ENCODE results near the gene ANKRD33B.

Gene ANKRD33B

DNA sequence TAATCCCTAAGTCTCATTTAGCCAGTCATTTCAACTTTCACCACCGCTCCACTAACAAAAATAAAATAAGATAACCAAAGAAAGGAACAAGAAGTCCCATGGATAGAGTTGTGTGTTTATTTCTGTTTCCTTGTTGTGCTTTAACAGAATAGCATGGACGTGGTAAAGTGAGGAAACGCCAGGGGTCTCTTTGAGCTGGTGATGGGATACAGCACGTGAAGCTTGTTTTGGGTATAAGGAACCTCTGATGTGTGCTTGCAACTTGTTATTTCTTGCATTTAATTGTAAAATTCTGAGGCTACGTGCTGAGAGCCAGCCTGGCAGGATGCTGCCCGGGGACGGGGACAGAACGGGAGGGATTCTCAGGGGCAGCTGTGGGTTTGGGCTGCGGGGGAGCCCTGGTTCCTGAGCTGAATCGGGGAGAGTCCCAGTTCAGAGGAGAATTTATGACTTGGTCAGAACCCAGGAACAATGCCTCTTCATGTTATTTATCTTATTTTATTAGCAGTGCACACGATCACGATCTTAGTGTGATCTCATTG lies 63.4 kb downstream of the ANKRD33B start:
- Histone ChIP-seq H3K27ac (ENCODE audit: low read length) (peak overlapping the region; percentile 69), H3K9me3 (ENCODE audit: insufficient read depth, low read length, severe bottlenecking) (no peaks in the 10 kb centered on the region), H4K20me1 (ENCODE audit: insufficient read depth, low read length) (peaks cover 20% of the 10 kb centered on the region; the same call in 1 of the 2 replicates), H3K4me3 (ENCODE audit: low read depth in 1 of 2, low read length in 2 of 2) (peak overlapping the region in 1 of 2 experiments; percentile 46; a peak in 2 of 4 replicates), H3K36me3 (ENCODE audit: insufficient read depth, low read length) (peaks cover 42% of the 10 kb centered on the region), H3K4me2 (ENCODE audit: insufficient read depth, low read length) (peak overlapping the region; percentile 65), H3K79me2 (ENCODE audit: insufficient read depth, low read length) (peaks cover 62% of the 10 kb centered on the region), H3K4me1 (ENCODE audit: insufficient read depth, low read length) (peaks cover 51% of the 10 kb centered on the region), H2AFZ (ENCODE audit: low read depth, low read length) (peak overlapping the region; percentile 67), H3K9ac (ENCODE audit: low read depth, low read length) (peak overlapping the region; percentile 43), H3K27me3 (ENCODE audit: insufficient read depth, low read length, poor library complexity) (no peaks in the 10 kb centered on the region)
- DNase-seq (no peak), ATAC-seq (ENCODE audit: insufficient read depth, low read depth) (peak; percentile 10; the same call in 2 of the 3 replicates)
- TF ChIP-seq, protein P1, sequence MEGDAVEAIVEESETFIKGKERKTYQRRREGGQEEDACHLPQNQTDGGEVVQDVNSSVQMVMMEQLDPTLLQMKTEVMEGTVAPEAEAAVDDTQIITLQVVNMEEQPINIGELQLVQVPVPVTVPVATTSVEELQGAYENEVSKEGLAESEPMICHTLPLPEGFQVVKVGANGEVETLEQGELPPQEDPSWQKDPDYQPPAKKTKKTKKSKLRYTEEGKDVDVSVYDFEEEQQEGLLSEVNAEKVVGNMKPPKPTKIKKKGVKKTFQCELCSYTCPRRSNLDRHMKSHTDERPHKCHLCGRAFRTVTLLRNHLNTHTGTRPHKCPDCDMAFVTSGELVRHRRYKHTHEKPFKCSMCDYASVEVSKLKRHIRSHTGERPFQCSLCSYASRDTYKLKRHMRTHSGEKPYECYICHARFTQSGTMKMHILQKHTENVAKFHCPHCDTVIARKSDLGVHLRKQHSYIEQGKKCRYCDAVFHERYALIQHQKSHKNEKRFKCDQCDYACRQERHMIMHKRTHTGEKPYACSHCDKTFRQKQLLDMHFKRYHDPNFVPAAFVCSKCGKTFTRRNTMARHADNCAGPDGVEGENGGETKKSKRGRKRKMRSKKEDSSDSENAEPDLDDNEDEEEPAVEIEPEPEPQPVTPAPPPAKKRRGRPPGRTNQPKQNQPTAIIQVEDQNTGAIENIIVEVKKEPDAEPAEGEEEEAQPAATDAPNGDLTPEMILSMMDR (IDR thresholded peaks at IDR 0.05; ENCODE audit: borderline replicate concordance, extremely low read depth, low read length, poor library complexity, severe bottlenecking): no peak
- TF ChIP-seq EZH2 (IDR thresholded peaks at IDR 0.05; ENCODE audit: borderline replicate concordance, low read depth, low read length, severe bottlenecking): no peak

DNA sequence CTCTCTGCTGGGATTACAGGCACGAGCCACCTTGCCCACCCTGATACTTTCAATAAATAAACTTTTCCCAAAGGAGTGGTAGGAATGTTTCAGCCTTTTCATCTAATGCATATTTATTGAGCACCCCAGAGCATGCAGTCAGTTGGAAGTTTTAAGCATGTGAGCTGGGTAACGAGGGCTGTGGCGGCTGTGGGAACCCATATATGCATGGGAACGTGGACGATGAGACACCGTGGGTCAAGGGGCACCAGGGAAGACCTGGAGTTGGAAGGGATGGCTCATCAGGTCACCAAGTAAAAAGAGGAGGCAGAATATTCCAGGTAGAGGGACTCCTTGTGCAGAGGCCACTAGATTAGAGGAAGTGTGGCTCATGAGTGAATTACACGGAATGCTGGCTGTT lies 64.7 kb downstream of the ANKRD33B start:
- no peak overlapping the region for H2AFZ ChIP-seq (ENCODE audit: low read depth, low read length)
- ATAC-seq (ENCODE audit: insufficient read depth, low read depth) (no peak), DNase-seq (no peak)
- H3K4me2 ChIP-seq (ENCODE audit: insufficient read depth, low read length): no peak overlapping the region
- H3K9ac ChIP-seq (ENCODE audit: low read depth, low read length): no peak overlapping the region; the same call in 1 of the 2 replicates
- H3K9me3 ChIP-seq (ENCODE audit: insufficient read depth, low read length, severe bottlenecking): no peaks in the 10 kb centered on the region
- H3K36me3 ChIP-seq (ENCODE audit: insufficient read depth, low read length): peaks cover 33% of the 10 kb centered on the region
- peaks cover 49% of the 10 kb centered on the region for H3K4me1 ChIP-seq (ENCODE audit: insufficient read depth, low read length)
- no peak overlapping the region for H3K4me3 ChIP-seq (ENCODE audit: low read depth in 1 of 2, low read length in 2 of 2)
- peak overlapping the region; percentile 20; the same call in 1 of the 2 replicates for H3K27ac ChIP-seq (ENCODE audit: low read length)
- no peaks in the 10 kb centered on the region for H3K27me3 ChIP-seq (ENCODE audit: insufficient read depth, low read length, poor library complexity)
- H3K79me2 ChIP-seq (ENCODE audit: insufficient read depth, low read length): peaks cover 58% of the 10 kb centered on the region
- H4K20me1 ChIP-seq (ENCODE audit: insufficient read depth, low read length): peaks cover 19% of the 10 kb centered on the region; the same call in 1 of the 2 replicates
- TF ChIP-seq, protein P1 (IDR thresholded peaks at IDR 0.05; ENCODE audit: borderline replicate concordance, extremely low read depth, low read length, poor library complexity, severe bottlenecking): no peak
- no peak for TF ChIP-seq EZH2 (IDR thresholded peaks at IDR 0.05; ENCODE audit: borderline replicate concordance, low read depth, low read length, severe bottlenecking)

DNA sequence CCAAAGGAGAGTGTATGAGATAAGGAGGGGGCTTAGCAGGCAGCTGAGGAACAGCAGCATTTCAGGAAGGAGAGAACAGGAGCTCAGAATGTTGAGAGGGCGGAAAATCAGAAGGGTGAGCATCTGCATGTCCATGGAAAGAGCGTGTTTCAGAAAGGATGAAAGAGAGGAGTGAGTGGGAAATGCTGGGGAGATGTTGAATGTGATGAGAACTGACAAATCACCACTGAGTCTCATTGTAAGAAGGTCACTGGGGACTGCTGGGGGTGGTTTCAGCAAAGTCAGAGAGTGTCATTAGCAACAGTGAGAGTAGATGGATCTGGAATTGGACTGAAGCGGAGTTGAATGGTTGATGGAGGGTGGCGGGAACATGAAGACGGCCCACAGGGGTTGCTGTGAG lies 65.8 kb downstream of the ANKRD33B start:
- Histone ChIP-seq H3K79me2 (ENCODE audit: insufficient read depth, low read length) (peaks cover 66% of the 10 kb centered on the region), H3K9me3 (ENCODE audit: insufficient read depth, low read length, severe bottlenecking) (no peaks in the 10 kb centered on the region), H3K27ac (ENCODE audit: low read length) (no peak overlapping the region), H3K4me1 (ENCODE audit: insufficient read depth, low read length) (peaks cover 43% of the 10 kb centered on the region), H4K20me1 (ENCODE audit: insufficient read depth, low read length) (peaks cover 20% of the 10 kb centered on the region; the same call in 1 of the 2 replicates), H3K4me2 (ENCODE audit: insufficient read depth, low read length) (no peak overlapping the region), H2AFZ (ENCODE audit: low read depth, low read length) (no peak overlapping the region), H3K27me3 (ENCODE audit: insufficient read depth, low read length, poor library complexity) (no peaks in the 10 kb centered on the region), H3K36me3 (ENCODE audit: insufficient read depth, low read length) (peaks cover 27% of the 10 kb centered on the region; the same call in 1 of the 2 replicates), H3K4me3 (ENCODE audit: low read depth in 1 of 2, low read length in 2 of 2) (no peak overlapping the region), H3K9ac (ENCODE audit: low read depth, low read length) (no peak overlapping the region)
- TF ChIP-seq, protein P1 (IDR thresholded peaks at IDR 0.05; ENCODE audit: borderline replicate concordance, extremely low read depth, low read length, poor library complexity, severe bottlenecking): no peak
- TF ChIP-seq EZH2 (IDR thresholded peaks at IDR 0.05; ENCODE audit: borderline replicate concordance, low read depth, low read length, severe bottlenecking): no peak
- no peak for DNase-seq
- no peak for ATAC-seq (ENCODE audit: insufficient read depth, low read depth)

Data from DND-41 (cell line).